HL-60 (cell line): Measurements from ENCODE around the gene GRID2.

Experiments
- DNase-seq, 2 experiments: peaks; one replicate each; pipeline ENCODE4 v3.0.0-alpha.2; 2010 to 2020; ENCODE audit warnings: low read depth in 1 of 2, low spot score in 1 of 2
- H3K27ac ChIP-seq: fragments of 250-450 bp; sonication (Bioruptor Pico); replicated peaks from 2 replicates; pipeline ENCODE4 v1.5.1; 2020; ENCODE audit warnings: mild to moderate bottlenecking, moderate library complexity
- H3K27me3 ChIP-seq: fragments of 250-450 bp; sonication (Bioruptor Pico); 2 replicates; pipeline ENCODE4 v1.5.1; 2021; ENCODE audit warnings: mild to moderate bottlenecking, moderate library complexity; ENCODE audit not compliant: insufficient read depth, poor library complexity, severe bottlenecking
- H3K4me3 ChIP-seq: replicated peaks from 2 replicates; pipeline ENCODE4 v1.5.1; 2011; ENCODE audit warnings: mild to moderate bottlenecking, control low read depth, low read length; ENCODE audit not compliant: insufficient read depth
- CTCF ChIP-seq: IDR thresholded peaks from one replicate; pipeline ENCODE4 v1.5.1; 2011; ENCODE audit warnings: low read length, control low read depth, inconsistent platforms; ENCODE audit not compliant: insufficient read depth
- GABPA ChIP-seq: IDR thresholded peaks from 2 replicates; pipeline ENCODE4 v1.6.1; 2012; ENCODE audit warnings: low read depth
- POLR2AphosphoS5 ChIP-seq: IDR thresholded peaks from 2 replicates; pipeline ENCODE4 v1.6.1; 2012; ENCODE audit warnings: low read depth
- REST ChIP-seq: IDR thresholded peaks from 2 replicates; pipeline ENCODE4 v1.6.1; 2012; ENCODE audit warnings: low read depth; ENCODE audit not compliant: insufficient replicate concordance
- SPI1 ChIP-seq: IDR thresholded peaks from 2 replicates; pipeline ENCODE4 v1.6.1; 2012; ENCODE audit warnings: low read depth, mild to moderate bottlenecking, borderline replicate concordance

The GRID2 gene

GRCh38 chr4:93384887-93385286 is 1081.1 kb downstream of the GRID2 start:
- H3K27ac ChIP-seq: no peak overlapping the region
- no peak overlapping the region for H3K4me3 ChIP-seq
- DNase-seq: no peak
- peaks cover 2% of the 10 kb centered on the region for H3K27me3 ChIP-seq
- TF ChIP-seq REST: no peak
- no peak for TF ChIP-seq SPI1
- TF ChIP-seq CTCF: no peak
- TF ChIP-seq POLR2AphosphoS5: no peak
- no peak for TF ChIP-seq GABPA

- H3K4me3 ChIP-seq: no peak overlapping the region
- no peak for DNase-seq
- TF ChIP-seq REST (no peak), CTCF (no peak), SPI1 (no peak), GABPA (no peak), POLR2AphosphoS5 (no peak)
- no peaks in the 10 kb centered on the region for H3K27me3 ChIP-seq
- H3K27ac ChIP-seq: no peak overlapping the region
Measured at GRCh38 chr4:93394545-93395081, 1090.8 kb downstream of the GRID2 start.

GRCh38 chr4:93396272-93396671 is 1092.5 kb downstream of the GRID2 start:
- DNase-seq: no peak
- no peak overlapping the region for H3K27ac ChIP-seq
- H3K27me3 ChIP-seq: no peaks in the 10 kb centered on the region
- H3K4me3 ChIP-seq: no peak overlapping the region
- no peak for TF ChIP-seq SPI1
- TF ChIP-seq CTCF: no peak
- no peak for TF ChIP-seq POLR2AphosphoS5
- TF ChIP-seq REST: no peak
- TF ChIP-seq GABPA: no peak
